HG02759 (cell line): Measurements from ENCODE around the gene PRKCD.
A peak's percentile ranks its signal among the peaks of the same experiment; 100 is the strongest.
"Not testable (repeated sequence)": the region's sequence is repeated elsewhere in the genome, so short reads cannot be mapped to it uniquely, and the experiment has no call there.

Experiments
- ATAC-seq: cut with Tn5 transposase; IDR thresholded peaks from one replicate; pipeline ENCODE4 v1.9.1; 2021; ENCODE audit warnings: mild to moderate bottlenecking, moderate library complexity; ENCODE audit not compliant: unreplicated experiment

Gene PRKCD

DNA sequence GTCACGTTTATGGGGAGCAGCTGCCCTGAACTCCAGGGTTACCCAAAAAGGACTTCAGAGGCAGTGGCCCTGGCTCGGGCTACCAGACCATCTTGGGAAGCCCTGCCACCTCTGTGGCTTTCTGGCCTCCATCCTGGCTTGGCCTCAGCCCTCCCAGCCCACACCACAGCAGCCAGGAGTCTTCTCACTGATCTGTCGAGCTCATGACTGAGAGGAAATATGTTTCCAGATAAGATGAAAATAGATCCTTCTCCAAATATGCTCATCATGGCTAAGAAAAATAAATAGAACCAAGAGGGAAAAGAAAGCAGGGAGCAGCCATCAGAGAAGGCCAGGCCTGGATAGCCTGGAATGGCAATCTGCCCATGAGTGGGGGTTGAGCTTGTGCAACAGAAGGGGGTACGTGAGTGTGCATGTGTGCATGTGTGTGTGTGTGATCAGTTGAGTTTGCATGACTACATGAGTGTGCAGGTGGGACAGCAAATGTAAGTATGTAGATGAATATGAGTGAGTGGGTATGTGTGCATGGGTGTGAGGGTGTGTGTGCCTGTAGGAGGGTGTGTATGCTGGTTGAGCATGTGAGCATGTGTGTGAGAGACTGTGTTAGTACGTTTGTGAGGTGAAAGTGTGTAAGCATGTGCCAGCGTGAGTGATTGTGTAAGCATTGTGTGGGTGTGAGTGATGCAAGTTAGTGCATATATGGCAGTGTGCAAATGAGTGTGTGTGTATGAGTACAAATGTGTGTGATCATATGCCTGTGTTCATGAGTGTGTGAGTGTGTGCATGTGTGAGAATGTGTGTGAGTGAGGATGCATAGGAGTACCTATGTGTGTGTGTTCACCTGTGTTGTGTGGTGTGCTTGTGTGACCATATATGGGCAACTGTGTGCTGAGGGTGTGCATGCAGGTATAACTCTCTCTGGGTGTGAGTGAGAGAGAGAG lies 20.8 kb upstream of the PRKCD start:
- ATAC-seq, result no peak

DNA sequence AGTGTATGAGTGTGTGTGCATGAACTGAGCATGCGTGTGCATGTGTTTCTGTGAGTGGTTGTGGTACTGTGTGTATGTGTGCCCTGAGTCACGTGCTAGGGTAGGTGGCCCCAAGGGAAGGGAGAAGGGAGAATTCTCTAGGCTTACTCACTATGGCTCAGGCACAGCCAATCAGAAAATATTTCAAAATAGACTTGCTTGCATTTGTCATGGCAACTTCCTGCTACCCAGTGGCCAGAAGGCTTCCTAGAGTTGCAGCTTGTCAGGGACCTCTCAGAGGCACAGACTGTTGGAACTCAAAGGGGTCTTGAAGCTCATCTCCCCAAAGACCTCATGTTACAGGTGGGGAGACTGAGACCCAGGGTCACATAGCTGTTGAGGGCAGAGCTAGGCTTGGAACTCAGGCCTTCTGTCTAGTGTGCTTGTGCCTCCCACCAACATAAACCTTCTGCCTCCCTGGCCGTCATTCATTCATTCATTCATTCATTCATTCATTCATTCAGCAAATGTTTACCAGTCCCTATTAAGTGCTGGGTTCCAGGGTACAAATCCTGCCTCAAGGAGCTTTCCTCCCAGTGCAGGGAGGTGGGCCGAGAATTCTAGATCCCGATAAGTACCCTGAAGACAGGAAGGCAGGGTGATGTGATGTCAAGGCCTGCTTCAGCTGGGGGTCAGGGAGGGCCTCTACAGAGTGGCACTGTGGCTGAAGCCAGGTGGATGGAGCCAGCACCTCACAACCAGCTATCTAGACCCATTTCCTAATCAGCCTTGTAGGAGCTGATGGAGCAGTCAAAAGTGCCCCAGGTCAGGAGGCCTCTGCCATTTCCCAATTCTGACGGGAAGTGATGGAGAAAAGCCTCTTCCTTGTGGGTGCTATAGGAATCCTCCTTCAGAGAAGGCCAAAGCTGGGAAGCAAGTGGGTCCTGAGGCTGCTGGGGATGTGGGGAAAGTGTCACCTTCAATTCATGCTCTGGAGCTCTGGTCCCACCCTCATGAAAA lies 19.9 kb upstream of the PRKCD start:
- ATAC-seq, result peak; percentile 45

GRCh38 chr3:53142986-53143385 lies 18.0 kb upstream of the PRKCD start:
- no peak for ATAC-seq

DNA sequence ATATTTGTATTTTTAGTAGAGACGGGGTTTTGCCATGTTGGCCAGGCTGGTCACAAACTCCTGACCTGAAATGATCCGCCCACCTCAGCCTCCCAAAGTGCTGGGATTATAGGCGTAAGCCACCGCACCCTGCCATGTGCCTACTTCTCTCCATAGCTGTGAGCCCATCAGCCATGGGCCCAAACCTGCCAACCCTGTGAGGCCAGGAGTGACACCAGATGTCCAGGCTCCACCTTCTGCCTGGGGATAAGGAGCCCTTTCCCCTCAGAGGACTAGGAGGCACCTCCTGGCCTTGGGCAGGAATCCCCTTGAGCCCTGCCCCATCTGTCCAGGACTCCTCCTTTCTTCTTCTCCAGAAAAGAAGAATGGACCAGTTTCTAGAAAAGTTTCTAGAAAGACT lies 16.6 kb upstream of the PRKCD start:
- no peak for ATAC-seq

DNA sequence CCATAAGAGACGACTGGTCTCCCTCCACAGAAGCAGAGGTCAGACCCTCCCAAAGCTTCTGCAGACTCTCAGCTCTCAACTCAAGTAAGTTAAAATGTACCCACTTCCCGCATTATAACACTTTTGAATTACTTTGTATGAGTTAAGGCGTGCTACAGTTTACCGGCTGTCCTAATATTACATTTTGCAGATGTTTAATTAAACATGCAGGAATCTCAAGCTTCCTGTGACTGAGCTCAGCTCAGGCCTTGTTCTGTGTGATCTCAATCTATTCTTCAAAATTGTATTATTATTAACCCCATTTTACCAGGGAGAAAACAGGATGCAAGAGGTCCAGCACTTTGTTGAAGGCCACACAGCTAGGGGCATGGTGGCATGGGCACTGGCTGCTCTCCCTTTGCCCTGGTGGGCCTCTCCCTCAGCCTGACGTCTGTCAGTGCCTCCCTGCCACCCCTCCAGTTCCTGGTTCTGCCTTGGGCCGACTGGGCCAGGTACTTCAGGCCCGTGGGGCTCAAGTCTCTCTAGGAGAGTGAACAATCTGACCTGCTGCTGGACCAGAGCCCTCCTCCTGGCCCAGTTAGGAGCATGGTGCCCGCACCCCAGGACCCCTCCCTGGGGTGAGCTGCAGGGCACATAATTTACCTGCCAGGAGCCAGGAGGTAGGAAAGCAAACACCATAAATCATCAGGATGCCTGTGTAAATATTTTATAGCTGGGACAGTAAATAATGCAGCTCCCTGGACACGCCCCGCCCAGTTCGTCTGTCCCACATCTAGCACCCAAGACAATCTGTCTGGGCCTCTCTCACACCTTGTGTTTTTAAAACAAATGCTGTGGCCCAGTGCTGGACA lies 15.9 kb upstream of the PRKCD start:
- ATAC-seq, result no peak

GRCh38 chr3:53145713-53146080 lies 15.3 kb upstream of the PRKCD start:
- no peak for ATAC-seq

- no peak for ATAC-seq
Observed at GRCh38 chr3:53146319-53146891, 14.6 kb upstream of the PRKCD start.

GRCh38 chr3:53147151-53147902 lies 13.7 kb upstream of the PRKCD start:
- ATAC-seq, result no peak

- no peak for ATAC-seq
Observed at GRCh38 chr3:53147903-53148400, 13.1 kb upstream of the PRKCD start.

DNA sequence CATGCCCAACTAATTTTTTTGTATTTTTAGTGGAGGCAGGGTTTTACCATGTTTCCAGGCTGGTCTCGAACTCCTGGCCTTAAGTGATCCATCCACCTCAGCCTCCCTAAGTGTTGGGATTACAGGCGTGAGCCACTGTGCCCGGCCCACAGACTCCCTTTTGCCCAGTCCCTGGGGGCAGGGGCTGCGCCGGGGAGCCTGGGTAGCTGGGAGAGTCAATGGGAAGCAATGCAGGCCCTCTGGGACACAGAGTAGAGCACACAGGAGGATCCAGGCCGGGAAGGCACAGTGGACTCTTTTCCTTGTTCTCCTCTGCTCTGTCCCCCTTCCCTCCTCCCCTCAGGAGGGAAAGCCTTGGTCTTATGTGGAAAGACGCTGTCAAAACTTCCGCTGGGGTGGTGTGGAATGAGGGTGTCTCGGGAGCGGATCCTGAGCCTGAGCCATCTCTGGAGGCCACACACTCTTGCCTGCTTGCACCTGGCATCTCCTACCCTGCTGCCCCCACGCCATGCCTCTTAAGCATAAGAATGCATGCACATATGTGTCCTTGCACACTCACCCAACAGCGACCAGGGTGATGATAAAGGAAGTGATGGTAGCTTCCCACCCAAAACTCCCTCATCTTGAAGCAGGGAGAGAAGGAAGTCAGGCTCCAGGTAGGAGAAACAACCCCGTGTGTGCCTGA lies 11.9 kb upstream of the PRKCD start:
- ATAC-seq, result no peak

DNA sequence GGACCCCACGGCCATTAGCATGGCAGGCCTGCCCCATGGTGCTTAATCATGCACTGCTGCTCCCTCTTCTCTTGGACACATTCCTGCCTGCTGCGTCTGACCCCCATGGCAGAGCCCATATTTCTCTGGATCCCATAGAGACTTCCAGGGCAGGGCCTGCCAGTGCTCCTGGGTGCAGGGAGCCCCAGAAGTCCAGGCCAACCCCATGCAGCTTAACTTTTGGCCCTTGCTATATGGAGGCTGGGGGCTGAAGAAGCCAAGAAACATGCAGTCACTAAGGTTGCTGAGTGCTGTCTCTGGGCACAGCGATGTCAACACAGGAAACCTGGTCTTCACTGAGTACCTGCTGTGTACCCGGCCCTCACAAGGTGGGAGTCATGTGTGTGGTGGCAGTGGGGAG lies 11.3 kb upstream of the PRKCD start:
- no peak for ATAC-seq

GRCh38 chr3:53150247-53151085 lies 10.5 kb upstream of the PRKCD start:
- no peak for ATAC-seq

DNA sequence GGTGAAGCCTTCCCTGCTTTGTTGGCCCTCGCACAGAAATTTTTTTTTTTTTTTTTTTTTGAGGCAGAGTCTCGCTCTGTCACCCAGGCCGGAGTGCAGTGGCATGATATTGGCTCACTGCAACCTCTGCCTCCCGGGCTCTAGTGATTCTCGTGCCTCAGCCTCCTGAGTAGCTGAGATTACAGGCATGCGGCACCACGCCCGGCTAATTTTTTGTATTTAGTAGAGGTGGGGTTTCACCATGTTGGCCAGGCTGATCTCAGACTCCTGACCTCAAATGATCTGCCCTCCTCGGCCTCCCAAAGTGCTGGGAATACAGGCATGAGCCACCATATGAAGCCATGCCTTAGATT lies 9.9 kb upstream of the PRKCD start:
- not testable (repeated sequence) for ATAC-seq

- ATAC-seq, result no peak
Observed at GRCh38 chr3:53151465-53151864, 9.5 kb upstream of the PRKCD start.

DNA sequence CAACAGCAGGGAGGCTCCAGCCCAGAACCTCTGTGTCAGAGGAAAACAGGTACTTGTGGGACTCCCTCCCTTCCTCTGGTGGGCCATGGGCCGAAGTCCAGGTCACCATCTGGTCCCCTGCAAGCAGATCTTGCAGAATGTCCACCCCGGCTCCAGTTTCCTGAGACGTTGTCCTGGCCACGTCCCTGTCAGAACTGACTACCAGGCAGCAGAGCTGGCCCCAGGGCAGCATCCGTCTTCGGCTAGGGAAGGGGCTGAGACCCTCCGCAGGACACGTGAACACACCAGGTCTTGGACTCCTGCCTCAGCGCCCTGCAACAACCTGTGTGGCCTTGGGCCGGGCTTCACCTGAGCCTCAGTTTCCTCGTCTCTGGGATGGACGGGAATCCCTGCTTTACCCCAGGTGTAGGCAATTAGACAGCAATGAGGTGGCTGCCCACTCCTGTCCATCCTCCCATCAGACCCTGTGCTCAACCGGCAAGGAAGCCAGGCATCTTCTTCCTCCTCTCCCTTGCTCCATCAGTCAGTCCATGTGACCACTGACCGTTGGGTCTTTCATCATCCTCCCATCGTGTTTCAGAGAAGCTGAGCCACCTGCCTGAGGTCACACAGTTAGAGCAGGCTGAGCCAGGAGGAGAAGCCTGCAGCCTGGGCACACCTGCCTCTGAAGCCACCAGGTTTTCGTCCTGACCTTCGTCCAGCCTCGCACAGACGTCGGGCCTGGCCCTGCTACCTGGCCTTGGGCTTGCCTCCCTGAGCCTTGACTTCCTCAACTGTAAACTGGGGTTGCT lies 8.9 kb upstream of the PRKCD start:
- ATAC-seq, result no peak

- no peak for ATAC-seq
Observed at GRCh38 chr3:53153264-53153823, 7.7 kb upstream of the PRKCD start.

- no peak for ATAC-seq
Observed at GRCh38 chr3:53153980-53154379, 7.0 kb upstream of the PRKCD start.
